T-helper 2 cell treated with Interferon-gamma antibody and Interleukin-4, amounts not matched to agents 5 μg/mL and 100 μg/mL, for 36 hours (primary cell): ENCODE data around the gene NECTIN2.

Experiments used
- DNase-seq: peaks from one replicate; pipeline ENCODE4 v3.0.0; 2021; ENCODE audit warnings: low spot score
- H3K27ac Mint-ChIP-seq: one replicate; pipeline ENCODE4 v1.8.0; 2021; ENCODE audit warnings: mild to moderate bottlenecking, mixed read lengths
- H3K27me3 Mint-ChIP-seq: one replicate; pipeline ENCODE4 v1.8.0; 2021; ENCODE audit warnings: low read depth, mixed read lengths
- H3K36me3 Mint-ChIP-seq: one replicate; pipeline ENCODE4 v1.8.0; 2021; ENCODE audit warnings: low read depth, mixed read lengths
- H3K4me1 Mint-ChIP-seq: one replicate; pipeline ENCODE4 v1.8.0; 2021; ENCODE audit warnings: low read depth, mixed read lengths
- H3K4me3 Mint-ChIP-seq: one replicate; pipeline ENCODE4 v1.8.0; 2022; ENCODE audit warnings: mild to moderate bottlenecking, moderate library complexity, mixed read lengths
- H3K9me3 Mint-ChIP-seq: one replicate; pipeline ENCODE4 v1.8.0; 2021; ENCODE audit warnings: mixed read lengths

NECTIN2 gene

GRCh38 chr19:44811122-44811419 lies 35.0 kb upstream of the NECTIN2 start:
- H3K36me3 Mint-ChIP-seq = no peaks in the 10 kb centered on the region
- no peak for DNase-seq
- H3K27ac Mint-ChIP-seq = no peak overlapping the region
- H3K4me1 Mint-ChIP-seq = no peaks in the 10 kb centered on the region
- no peaks in the 10 kb centered on the region for H3K9me3 Mint-ChIP-seq
- no peak overlapping the region for H3K4me3 Mint-ChIP-seq
- peaks cover 11% of the 10 kb centered on the region for H3K27me3 Mint-ChIP-seq

- no peaks in the 10 kb centered on the region for H3K9me3 Mint-ChIP-seq
- H3K4me3 Mint-ChIP-seq = no peak overlapping the region
- DNase-seq = no peak
- no peaks in the 10 kb centered on the region for H3K4me1 Mint-ChIP-seq
- no peaks in the 10 kb centered on the region for H3K36me3 Mint-ChIP-seq
- H3K27me3 Mint-ChIP-seq = peaks cover 11% of the 10 kb centered on the region
- no peak overlapping the region for H3K27ac Mint-ChIP-seq
Measured at GRCh38 chr19:44812142-44812718, 33.9 kb upstream of the NECTIN2 start.

GRCh38 chr19:44813070-44813840 lies 32.8 kb upstream of the NECTIN2 start:
- no peak for DNase-seq
- no peaks in the 10 kb centered on the region for H3K4me1 Mint-ChIP-seq
- H3K27me3 Mint-ChIP-seq = peaks cover 4% of the 10 kb centered on the region
- H3K36me3 Mint-ChIP-seq = no peaks in the 10 kb centered on the region
- H3K27ac Mint-ChIP-seq = no peak overlapping the region
- H3K9me3 Mint-ChIP-seq = no peaks in the 10 kb centered on the region
- no peak overlapping the region for H3K4me3 Mint-ChIP-seq

DNA sequence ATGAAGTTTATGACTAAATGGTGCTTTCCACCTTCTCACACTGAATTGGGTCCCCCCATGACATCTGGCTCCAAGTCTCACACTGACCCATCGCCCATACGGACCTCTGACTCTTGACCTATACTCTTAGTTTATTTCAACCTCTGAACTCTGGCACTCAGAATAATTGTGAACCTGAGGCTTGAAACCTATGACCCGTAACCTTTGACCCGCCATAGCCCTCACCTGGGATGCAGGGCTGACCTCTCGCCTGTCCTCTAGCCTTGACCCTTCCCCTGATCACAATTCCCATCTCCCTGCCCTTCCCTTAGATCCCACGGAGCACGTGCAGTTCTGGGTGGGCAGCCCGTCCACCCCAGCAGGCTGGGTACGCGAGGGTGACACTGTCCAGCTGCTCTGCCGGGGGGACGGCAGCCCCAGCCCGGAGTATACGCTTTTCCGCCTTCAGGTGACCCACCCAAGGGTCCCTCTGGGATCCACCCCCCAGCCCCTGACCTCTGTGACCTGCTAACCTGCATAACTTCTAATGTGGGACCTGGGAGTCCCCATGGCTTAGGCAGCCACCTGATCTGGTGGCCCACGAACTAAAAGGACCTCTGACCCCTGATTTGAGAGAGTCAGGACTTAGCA lies 32.1 kb upstream of the NECTIN2 start:
- Mint-ChIP-seq H3K36me3 (no peaks in the 10 kb centered on the region), H3K27ac (no peak overlapping the region), H3K9me3 (no peaks in the 10 kb centered on the region), H3K4me1 (no peaks in the 10 kb centered on the region), H3K4me3 (no peak overlapping the region), H3K27me3 (no peaks in the 10 kb centered on the region)
- DNase-seq = no peak

DNA sequence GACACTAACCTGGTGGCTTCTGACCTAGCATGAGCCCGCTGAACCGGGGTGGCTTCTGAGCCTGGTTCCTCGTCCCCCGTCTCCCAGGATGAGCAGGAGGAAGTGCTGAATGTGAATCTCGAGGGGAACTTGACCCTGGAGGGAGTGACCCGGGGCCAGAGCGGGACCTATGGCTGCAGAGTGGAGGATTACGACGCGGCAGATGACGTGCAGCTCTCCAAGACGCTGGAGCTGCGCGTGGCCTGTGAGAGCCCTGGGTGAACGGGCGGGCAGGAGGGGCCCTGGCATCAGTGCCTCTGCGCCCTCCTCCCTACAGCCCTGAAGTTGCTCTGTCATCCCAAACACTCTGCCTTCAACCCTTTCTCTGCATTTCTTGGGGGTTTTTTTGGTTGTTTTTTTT lies 31.6 kb upstream of the NECTIN2 start:
- Mint-ChIP-seq H3K36me3 (no peaks in the 10 kb centered on the region), H3K4me1 (no peaks in the 10 kb centered on the region), H3K27me3 (no peaks in the 10 kb centered on the region), H3K27ac (no peak overlapping the region), H3K4me3 (no peak overlapping the region), H3K9me3 (no peaks in the 10 kb centered on the region)
- DNase-seq = no peak

DNA sequence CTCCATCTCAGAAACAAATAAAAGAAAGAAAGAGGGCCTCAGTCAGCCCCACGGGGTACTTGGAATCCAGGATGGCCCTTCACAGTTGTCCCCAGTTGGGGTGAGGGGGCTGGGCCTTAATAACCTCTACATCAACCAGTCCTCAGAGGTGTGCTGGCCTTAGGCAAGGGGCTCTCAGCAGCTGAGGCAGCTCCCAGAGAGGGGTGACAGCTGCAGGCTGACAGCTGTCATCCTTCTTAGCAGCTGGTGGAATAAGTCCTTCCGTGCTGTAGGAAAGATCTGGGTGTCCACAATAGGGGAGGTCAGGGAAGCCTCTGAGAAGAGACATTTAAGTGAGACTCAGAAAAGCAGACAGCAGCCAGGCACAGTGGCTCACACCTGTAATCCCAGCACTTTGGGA lies 29.8 kb upstream of the NECTIN2 start:
- Mint-ChIP-seq H3K27ac (no peak overlapping the region), H3K4me1 (no peaks in the 10 kb centered on the region), H3K9me3 (no peaks in the 10 kb centered on the region), H3K27me3 (no peaks in the 10 kb centered on the region), H3K4me3 (no peak overlapping the region), H3K36me3 (no peaks in the 10 kb centered on the region)
- DNase-seq = no peak

DNA sequence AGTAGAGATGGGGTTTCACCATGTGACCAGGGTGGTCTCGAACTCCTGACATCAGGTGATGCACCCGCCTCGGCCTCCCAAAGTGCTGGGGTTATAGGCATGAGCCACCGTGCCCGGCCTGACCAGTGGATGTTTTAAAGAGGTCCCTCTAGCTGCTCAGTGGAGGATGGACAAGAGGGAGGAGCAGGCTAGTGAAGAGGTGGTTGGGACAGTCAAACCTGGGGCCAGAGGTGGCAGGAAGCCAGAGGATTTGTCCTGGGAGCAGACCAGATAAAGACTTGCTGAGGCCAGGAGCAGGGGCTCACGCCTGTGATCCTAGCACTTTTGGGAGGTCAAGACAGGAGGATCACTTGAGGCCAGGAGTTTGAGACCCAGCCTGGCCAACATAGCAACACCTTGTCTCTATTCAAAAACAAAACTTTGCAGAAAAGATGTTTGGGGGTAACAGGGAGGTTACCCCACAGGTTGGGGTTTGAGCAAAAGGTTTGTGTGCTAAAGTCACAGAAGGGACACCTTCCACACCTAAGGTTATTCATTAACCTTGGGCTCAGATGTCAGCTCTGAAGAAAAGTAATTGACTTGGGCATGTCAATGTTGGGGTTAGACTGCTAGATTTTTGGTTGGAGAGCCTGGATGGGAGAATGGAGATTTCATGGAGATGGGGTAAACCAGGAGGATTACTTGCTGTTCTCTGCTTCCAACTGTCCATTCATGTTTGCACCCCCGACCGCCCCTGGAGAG lies 28.2 kb upstream of the NECTIN2 start:
- Mint-ChIP-seq H3K9me3 (no peaks in the 10 kb centered on the region), H3K4me3 (no peak overlapping the region), H3K27ac (no peak overlapping the region), H3K4me1 (no peaks in the 10 kb centered on the region), H3K27me3 (peaks cover 5% of the 10 kb centered on the region), H3K36me3 (no peaks in the 10 kb centered on the region)
- no peak for DNase-seq

- Mint-ChIP-seq H3K36me3 (no peaks in the 10 kb centered on the region), H3K4me3 (no peak overlapping the region), H3K27me3 (peaks cover 5% of the 10 kb centered on the region), H3K4me1 (no peaks in the 10 kb centered on the region), H3K9me3 (no peaks in the 10 kb centered on the region), H3K27ac (no peak overlapping the region)
- no peak for DNase-seq
Measured at GRCh38 chr19:44818466-44819031, 27.5 kb upstream of the NECTIN2 start.

DNA sequence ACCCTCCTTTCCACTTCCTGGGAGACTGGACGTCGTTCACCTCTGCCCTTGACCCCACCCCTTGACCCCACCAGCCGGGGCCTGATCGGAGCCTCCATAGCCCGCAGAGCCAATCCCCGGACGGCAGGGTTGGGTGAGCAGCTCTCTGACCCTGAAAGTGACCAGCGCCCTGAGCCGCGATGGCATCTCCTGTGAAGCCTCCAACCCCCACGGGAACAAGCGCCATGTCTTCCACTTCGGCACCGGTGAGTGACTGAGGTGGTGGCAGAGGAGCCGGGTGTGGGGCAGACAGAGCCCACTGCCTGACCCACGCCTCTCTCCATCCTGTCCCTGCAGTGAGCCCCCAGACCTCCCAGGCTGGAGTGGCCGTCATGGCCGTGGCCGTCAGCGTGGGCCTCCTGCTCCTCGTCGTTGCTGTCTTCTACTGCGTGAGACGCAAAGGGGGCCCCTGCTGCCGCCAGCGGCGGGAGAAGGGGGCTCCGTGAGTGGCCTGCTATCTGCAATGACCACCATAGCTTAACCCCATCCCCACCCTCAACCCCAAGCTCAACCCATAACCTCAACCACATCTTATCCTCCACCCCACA lies 26.8 kb upstream of the NECTIN2 start:
- peaks cover 5% of the 10 kb centered on the region for H3K27me3 Mint-ChIP-seq
- no peak for DNase-seq
- H3K4me3 Mint-ChIP-seq = no peak overlapping the region
- H3K27ac Mint-ChIP-seq = no peak overlapping the region
- no peaks in the 10 kb centered on the region for H3K4me1 Mint-ChIP-seq
- no peaks in the 10 kb centered on the region for H3K36me3 Mint-ChIP-seq
- no peaks in the 10 kb centered on the region for H3K9me3 Mint-ChIP-seq

DNA sequence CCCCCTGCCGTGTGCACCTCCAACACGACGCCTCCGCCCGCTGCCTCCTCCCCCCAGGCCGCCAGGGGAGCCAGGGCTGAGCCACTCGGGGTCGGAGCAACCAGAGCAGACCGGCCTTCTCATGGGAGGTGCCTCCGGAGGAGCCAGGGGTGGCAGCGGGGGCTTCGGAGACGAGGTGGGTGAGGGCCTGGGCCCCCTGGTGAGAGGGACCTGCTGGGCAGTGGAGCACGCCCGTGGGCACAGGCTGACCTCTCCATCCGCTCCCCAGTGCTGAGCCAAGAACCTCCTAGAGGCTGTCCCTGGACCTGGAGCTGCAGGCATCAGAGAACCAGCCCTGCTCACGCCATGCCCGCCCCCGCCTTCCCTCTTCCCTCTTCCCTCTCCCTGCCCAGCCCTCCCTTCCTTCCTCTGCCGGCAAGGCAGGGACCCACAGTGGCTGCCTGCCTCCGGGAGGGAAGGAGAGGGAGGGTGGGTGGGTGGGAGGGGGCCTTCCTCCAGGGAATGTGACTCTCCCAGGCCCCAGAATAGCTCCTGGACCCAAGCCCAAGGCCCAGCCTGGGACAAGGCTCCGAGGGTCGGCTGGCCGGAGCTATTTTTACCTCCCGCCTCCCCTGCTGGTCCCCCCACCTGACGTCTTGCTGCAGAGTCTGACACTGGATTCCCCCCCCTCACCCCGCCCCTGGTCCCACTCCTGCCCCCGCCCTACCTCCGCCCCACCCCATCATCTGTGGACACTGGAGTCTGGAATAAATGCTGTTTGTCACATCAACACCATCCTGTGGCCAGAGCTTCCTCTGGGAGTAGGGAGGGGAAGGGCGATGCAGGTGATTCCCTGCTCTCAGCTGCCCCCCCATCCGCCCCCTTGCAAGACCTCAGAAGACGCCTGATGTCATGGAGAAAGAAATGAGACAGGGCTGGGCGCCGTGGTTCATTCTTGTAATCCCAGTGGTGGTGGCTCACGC lies 25.2 kb upstream of the NECTIN2 start:
- peaks cover 5% of the 10 kb centered on the region for H3K27me3 Mint-ChIP-seq
- H3K9me3 Mint-ChIP-seq = no peaks in the 10 kb centered on the region
- no peaks in the 10 kb centered on the region for H3K4me1 Mint-ChIP-seq
- DNase-seq = no peak
- H3K4me3 Mint-ChIP-seq = no peak overlapping the region
- no peak overlapping the region for H3K27ac Mint-ChIP-seq
- H3K36me3 Mint-ChIP-seq = no peaks in the 10 kb centered on the region

DNA sequence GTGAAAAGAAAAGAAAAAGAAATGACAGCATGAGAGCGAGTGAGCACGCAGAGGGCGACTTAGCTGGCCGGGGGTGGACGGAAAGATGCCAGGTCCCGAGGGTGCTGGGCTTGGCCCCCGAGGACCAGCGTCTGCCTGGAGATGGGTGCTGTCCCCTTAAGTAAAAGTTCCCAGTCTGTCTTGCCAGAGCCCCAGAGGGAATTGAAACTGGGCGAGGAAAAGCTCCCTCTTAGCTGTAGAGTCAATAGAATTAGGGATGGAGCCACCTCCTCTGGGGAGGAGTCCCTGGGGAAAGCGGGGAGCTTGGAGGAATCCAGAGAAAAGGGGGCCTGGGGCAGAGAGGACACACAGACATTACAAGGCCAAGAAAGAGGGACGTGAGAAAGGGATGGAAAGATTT lies 23.9 kb upstream of the NECTIN2 start:
- Mint-ChIP-seq H3K27me3 (peaks cover 5% of the 10 kb centered on the region), H3K4me3 (no peak overlapping the region), H3K27ac (no peak overlapping the region), H3K36me3 (no peaks in the 10 kb centered on the region), H3K9me3 (no peaks in the 10 kb centered on the region), H3K4me1 (no peaks in the 10 kb centered on the region)
- DNase-seq = no peak

DNA sequence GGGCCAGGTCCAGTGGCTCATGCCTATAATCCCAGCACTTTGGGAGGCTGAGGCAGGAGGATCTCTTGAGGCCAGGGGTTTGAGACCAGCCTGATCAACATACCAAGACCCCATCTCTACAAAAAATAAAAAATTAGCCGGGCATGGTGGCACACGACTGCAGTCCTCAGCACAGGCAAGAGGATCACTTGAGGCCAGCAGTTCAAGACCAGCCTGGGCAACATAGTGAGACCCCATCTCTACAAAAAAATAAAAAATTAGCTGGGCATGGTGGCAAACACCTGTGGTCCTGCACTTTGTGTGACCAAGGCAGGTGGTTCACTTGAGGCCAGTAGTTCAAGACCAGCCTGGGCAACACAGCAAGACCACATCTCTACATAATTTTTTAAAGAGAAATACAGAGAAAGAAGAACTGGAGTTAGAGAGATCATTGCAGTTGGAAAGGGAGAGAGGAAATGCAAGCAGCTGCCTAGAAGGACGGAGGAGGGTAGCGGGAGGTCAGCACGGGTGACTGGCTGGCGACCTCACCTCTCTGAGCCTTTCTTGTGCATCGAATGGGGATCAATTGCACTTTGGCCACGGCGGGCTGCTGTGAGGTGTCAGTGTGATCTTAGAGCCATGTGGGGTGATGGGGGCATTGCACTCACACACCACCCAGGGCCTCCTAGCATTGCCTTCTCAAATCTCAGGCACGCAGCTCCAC lies 23.3 kb upstream of the NECTIN2 start:
- Mint-ChIP-seq H3K4me3 (no peak overlapping the region), H3K27me3 (peaks cover 5% of the 10 kb centered on the region), H3K9me3 (no peaks in the 10 kb centered on the region), H3K27ac (no peak overlapping the region), H3K4me1 (no peaks in the 10 kb centered on the region), H3K36me3 (no peaks in the 10 kb centered on the region)
- DNase-seq = no peak

DNA sequence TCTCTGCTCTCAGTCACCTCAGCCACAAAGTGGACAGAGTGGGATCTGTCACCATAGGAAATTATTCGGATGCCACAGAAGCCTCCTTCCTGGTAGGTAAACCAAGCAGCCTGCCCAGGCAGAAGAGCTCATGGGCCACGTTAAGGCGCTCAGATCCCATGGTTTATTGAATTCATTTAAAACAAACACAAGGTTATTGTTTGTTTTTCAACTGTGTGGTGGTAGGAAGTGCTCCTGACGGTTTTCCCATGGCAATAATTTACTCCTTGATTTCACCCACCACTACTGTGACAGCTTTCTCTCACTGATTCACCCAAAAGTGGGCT lies 22.8 kb upstream of the NECTIN2 start:
- Mint-ChIP-seq H3K27me3 (peaks cover 5% of the 10 kb centered on the region), H3K27ac (no peak overlapping the region), H3K4me1 (no peaks in the 10 kb centered on the region), H3K9me3 (no peaks in the 10 kb centered on the region), H3K36me3 (no peaks in the 10 kb centered on the region), H3K4me3 (no peak overlapping the region)
- no peak for DNase-seq
